Measurements from ENCODE around the gene ZNF385B. TPM values are rescaled to one million over a fixed set of nuclear protein-coding genes. Genes with fewer than 3 reads are reported as not detected.

The ZNF385B gene
- total RNA-seq, 1 experiment from 2014 or later: not detected

GRCh38 chr2:179685146-179685545 is 176.3 kb downstream of the ZNF385B start:
- DNase-seq (ENCODE audit: low spot score): no peak

GRCh38 chr2:179682756-179683155 is 178.7 kb downstream of the ZNF385B start:
- no peak for DNase-seq (ENCODE audit: low spot score)

GRCh38 chr2:179677746-179678505 is 183.5 kb downstream of the ZNF385B start:
- DNase-seq (ENCODE audit: low spot score): no peak

GRCh38 chr2:179677077-179677688 is 184.2 kb downstream of the ZNF385B start:
- DNase-seq (ENCODE audit: low spot score): no peak

- DNase-seq (ENCODE audit: low spot score): peak; percentile 3
Observed at GRCh38 chr2:179675435-179675834, 186.0 kb downstream of the ZNF385B start.

GRCh38 chr2:179671043-179671981 is 190.1 kb downstream of the ZNF385B start:
- DNase-seq (ENCODE audit: low spot score): no peak

- DNase-seq (ENCODE audit: low spot score): no peak
Observed at GRCh38 chr2:179669196-179669595, 192.2 kb downstream of the ZNF385B start.

GRCh38 chr2:179664972-179665812 is 196.2 kb downstream of the ZNF385B start:
- DNase-seq (ENCODE audit: low spot score): no peak

GRCh38 chr2:179661986-179662385 is 199.4 kb downstream of the ZNF385B start:
- no peak for DNase-seq (ENCODE audit: low spot score)

GRCh38 chr2:179657068-179657595 is 204.3 kb downstream of the ZNF385B start:
- no peak for DNase-seq (ENCODE audit: low spot score)

- DNase-seq (ENCODE audit: low spot score): no peak
Observed at GRCh38 chr2:179655627-179656026, 205.8 kb downstream of the ZNF385B start.

GRCh38 chr2:179654806-179655205 is 206.6 kb downstream of the ZNF385B start:
- no peak for DNase-seq (ENCODE audit: low spot score)

- DNase-seq (ENCODE audit: low spot score): no peak
Observed at GRCh38 chr2:179652296-179652695, 209.1 kb downstream of the ZNF385B start.

GRCh38 chr2:179650420-179650819 is 211.0 kb downstream of the ZNF385B start:
- DNase-seq (ENCODE audit: low spot score): no peak

GRCh38 chr2:179646862-179647587 is 214.4 kb downstream of the ZNF385B start:
- no peak for DNase-seq (ENCODE audit: low spot score)

GRCh38 chr2:179646173-179646769 is 215.1 kb downstream of the ZNF385B start:
- DNase-seq (ENCODE audit: low spot score): no peak

GRCh38 chr2:179645047-179645446 is 216.4 kb downstream of the ZNF385B start:
- DNase-seq (ENCODE audit: low spot score): no peak

GRCh38 chr2:179642462-179642861 is 218.9 kb downstream of the ZNF385B start:
- no peak for DNase-seq (ENCODE audit: low spot score)

GRCh38 chr2:179636995-179637394 is 224.4 kb downstream of the ZNF385B start:
- no peak for DNase-seq (ENCODE audit: low spot score)
